Astrocyte of the hippocampus (primary cell): ENCODE measurements around the gene STK38L.

Source experiments
- DNase-seq: peaks from one replicate; pipeline ENCODE4 v3.0.0; 2011; ENCODE audit warnings: low read depth, low spot score

STK38L gene

GRCh38 chr12:27345376-27345775 lies 101.3 kb downstream of the STK38L start:
- no peak for DNase-seq

GRCh38 chr12:27347779-27348178 lies 103.7 kb downstream of the STK38L start:
- DNase-seq: no peak

- no peak for DNase-seq
Measured at GRCh38 chr12:27351476-27351875, 107.4 kb downstream of the STK38L start.

- no peak for DNase-seq
Measured at GRCh38 chr12:27355486-27355885, 111.4 kb downstream of the STK38L start.

- DNase-seq: no peak
Measured at GRCh38 chr12:27355979-27356378, 111.9 kb downstream of the STK38L start.

- DNase-seq: no peak
Measured at GRCh38 chr12:27359578-27360340, 115.7 kb downstream of the STK38L start.

- DNase-seq: no peak
Measured at GRCh38 chr12:27361372-27361771, 117.3 kb downstream of the STK38L start.

- no peak for DNase-seq
Measured at GRCh38 chr12:27366621-27367020, 122.5 kb downstream of the STK38L start.

GRCh38 chr12:27367078-27367477 lies 123.0 kb downstream of the STK38L start:
- no peak for DNase-seq
